GM19397 (cell line): ENCODE results near the gene DIS3L2.
"Not testable (repeated sequence)": the region's sequence is repeated elsewhere in the genome, so short reads cannot be mapped to it uniquely, and the experiment has no call there.

ENCODE experiments used
- ATAC-seq: cut with Tn5 transposase; IDR thresholded peaks from one replicate; pipeline ENCODE4 v1.9.1; 2021; ENCODE audit warnings: mild to moderate bottlenecking, moderate library complexity; ENCODE audit not compliant: unreplicated experiment

Gene DIS3L2

GRCh38 chr2:232316461-232317330, 355.2 kb downstream of the DIS3L2 start:
- ATAC-seq: no peak

DNA sequence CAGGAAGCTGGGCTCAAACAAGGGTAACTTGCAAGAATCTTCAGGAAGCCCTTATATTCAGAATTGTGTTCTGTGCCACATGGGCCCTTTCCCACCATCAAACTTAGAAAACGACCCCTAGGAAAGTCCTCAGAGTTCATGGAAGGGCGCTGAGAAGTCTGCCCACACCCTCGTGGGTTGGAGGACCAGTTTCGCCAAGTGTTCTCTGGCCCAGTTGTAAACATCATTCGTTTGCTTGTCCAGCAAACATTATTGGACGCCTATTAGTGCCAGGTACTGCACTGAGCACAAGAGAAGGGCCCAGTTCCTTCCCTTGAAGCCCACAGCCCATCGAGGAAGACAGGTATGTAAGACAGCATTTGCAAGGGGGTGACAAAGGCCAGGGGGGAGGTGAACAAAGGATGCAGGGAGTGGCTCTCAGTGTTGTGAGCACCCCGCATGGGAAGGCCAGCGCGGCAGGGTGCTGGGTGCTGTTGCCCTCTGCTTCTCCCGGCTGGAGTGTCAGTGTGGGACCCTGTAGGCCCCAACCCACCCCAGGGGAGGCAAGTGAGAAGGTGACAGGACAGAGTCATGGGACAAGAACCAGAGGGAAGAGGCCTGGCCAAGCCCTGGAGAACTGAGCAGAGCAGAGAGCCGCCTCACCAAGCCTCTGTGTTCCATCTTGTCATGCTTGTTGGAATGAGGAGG, 356.8 kb downstream of the DIS3L2 start:
- no peak for ATAC-seq

GRCh38 chr2:232319067-232319802, 357.7 kb downstream of the DIS3L2 start:
- no peak for ATAC-seq

- no peak for ATAC-seq
Observed at GRCh38 chr2:232319803-232320442, 358.4 kb downstream of the DIS3L2 start.

GRCh38 chr2:232320443-232320803, 358.9 kb downstream of the DIS3L2 start:
- no peak for ATAC-seq

DNA sequence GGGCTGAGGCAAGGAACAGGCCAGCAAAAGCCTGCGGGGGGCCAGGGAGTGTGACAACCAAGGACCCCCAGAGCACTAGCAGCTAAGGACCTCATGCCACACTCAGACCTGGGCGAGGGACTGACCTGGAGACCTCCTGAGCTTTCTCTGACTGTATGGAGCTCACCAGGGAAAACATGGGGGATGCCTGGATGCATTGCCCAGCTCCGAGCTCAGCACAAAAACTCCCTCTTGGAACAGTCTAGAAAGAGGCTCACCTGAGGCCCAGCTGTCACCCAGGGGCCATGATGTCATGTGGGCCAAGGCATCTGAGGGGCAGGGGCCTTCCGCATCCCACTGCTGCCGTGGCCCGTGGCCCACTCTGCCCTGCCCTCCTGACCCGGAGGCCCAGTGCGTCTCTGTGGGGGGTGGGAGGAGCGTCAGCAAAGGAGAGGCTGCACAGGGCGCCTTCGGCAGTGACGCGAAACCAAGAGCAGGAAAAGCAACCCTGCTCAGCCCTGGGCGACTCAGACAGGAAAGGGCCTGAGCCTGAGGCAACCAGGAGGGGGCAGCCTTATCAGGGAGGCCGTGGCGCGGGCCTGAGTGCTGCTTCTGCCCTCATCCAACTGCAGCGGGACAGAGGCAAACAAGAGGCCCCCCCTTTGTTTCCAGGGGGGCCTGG, 359.8 kb downstream of the DIS3L2 start:
- ATAC-seq: no peak

- no peak for ATAC-seq
Observed at GRCh38 chr2:232321817-232322559, 360.5 kb downstream of the DIS3L2 start.

DNA sequence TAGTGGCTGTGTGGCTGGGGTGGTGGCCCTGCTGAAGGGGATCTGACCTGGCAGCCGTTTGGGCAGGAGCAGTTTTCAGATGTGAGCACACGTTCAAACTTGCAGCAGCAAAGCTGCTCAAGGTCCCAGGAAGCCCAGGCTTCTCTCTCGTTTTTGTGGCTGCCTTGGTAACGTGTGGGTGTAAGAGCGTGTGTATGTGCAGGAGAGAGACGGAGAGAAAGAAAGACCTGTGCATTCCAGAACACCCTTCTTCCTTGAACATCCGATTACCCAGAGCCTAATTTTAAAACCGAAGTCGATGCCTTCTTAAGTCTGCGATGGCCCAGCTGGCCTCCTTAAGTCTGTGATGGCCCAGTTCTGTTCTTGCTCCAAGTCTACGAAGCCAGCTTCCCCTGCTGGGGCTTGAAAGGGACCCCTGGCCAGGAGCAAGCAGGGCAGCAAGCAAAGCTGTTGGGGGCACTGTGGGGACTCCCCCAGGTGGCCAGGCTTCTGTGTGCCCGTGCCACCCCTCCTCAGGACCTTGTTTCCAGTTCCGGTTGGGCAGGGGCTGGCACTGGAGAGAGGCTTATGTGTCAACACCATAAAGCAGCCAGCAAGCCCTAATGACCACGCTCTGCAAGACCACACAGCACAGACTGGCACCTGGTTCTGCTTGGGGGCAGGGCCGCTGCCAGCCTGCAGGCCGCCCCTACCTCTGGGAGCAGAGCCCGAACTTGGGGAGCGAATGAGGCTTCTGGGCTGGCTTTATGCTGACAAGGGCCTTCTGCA, 361.2 kb downstream of the DIS3L2 start:
- ATAC-seq: no peak

DNA sequence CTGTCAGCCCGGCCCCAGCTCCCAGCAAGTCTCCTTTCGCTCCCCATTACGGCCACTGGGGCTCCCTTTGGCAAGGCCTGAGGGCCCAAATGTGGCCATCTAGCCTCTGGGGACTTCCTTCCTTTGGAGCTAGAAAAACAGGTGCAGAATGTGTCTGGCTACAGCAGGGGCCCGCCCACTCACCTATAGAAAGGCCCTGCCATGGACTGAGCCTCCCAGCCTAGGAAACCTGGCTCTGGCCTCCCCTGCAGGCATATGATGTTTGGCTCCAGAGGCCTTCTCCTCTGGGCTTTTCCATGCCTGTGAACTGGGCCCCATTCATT, 361.8 kb downstream of the DIS3L2 start:
- ATAC-seq: no peak

DNA sequence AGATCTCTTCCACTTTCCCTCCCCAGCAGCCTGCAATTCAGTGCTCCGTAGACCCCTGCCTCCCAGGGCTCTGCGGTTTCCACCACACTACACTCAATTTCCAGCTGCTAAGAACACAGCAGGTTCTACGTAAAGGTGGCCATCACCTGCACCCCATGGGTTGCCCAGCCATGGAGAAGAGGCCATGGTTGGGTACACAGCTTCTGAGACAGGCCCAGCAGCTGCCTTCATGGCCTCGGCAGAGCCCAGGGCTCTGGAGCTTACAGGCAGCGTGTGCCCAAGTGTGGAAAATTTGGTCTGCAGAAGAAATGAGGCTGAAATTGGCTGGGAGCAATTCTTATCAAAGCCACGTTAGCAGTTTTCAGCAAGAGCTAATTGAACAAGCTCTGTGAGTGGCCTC, 362.5 kb downstream of the DIS3L2 start:
- ATAC-seq: not testable (repeated sequence)

GRCh38 chr2:232324778-232325177, 363.3 kb downstream of the DIS3L2 start:
- no peak for ATAC-seq

DNA sequence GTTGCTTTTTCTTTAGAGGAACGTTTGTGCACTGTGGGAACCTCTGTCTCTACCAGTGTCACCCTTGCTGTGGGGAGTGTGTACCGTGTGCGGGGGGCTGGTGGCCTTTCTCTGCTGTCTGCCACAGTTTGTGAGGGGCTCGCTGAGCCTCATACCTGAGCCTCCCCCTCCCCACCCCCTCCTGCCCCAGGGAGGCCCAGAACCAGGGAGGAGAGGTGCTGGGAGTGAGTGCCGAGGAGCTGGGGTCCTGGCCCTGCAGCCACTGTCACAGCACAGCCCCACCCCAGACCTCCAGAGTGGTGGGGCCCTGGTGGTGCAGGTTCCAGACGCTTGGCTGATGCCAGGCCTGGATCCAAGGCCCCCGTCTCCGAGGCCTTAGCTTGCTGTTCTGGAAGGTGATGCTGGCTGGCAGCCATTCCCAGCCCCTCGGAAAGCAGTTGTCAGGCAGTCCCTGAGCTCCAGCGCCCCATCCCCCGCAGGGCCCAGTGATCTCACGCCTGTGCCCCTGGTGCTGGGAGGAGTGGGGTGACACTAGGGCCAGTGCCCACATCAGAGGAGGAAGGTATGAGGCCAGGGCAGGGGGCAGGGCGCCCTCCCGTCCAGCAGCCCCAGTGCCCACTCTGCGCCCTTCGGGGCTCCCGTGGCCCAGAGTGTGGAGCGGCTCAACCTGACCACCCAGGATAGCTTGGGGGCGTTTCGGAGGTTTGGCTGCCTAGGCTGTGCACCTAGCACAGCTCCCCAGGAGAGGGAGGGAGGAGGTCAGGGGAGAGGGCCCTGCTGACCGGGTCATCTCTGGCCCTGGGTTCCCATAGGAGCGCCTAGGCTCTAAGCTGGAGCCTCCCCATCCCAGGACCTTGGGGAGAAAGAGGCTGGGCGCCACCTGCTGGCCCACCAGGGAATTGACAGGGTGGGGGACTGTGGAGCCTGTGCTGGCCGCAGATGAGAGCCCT, 364.1 kb downstream of the DIS3L2 start:
- no peak for ATAC-seq

DNA sequence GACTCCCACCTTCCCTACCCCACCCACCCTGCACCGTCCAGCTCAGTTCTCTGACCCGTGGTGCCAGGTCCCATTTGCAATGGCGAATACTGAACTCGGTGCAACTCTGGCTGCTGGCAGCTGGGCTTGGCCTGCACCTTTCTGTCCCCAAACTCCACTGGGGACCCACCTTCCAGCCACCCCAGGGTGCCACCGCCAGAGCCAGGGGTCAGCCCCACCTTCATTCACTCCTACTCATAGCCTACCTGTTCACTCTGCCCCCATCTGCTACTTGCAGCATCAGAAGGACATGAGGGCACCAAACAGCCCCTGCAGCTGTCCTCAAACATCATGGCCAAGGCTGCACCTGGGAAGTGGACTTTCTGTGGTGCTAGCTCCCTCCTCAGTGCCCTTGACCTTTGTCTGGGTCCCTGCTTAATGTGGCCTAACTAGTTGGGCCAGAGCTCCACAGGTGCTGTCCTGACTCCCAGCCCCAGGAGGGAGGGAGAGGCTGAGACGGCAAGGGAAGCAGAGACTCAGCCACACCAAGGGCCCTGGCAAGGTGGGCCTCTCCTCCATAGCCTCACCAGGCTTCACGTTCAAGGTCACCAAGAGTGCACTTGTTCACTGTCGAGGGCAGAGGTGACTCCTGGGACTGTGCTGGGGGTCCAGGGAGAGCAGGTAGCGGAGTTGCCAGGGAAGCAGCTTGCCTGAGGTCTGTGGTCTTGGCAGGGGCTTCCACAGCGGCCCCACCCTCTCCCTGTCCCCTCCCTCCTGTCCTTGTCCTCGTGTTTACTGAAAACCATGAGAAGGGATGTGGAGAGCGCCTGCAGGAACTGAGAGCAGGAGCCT, 365.0 kb downstream of the DIS3L2 start:
- not testable (repeated sequence) for ATAC-seq

DNA sequence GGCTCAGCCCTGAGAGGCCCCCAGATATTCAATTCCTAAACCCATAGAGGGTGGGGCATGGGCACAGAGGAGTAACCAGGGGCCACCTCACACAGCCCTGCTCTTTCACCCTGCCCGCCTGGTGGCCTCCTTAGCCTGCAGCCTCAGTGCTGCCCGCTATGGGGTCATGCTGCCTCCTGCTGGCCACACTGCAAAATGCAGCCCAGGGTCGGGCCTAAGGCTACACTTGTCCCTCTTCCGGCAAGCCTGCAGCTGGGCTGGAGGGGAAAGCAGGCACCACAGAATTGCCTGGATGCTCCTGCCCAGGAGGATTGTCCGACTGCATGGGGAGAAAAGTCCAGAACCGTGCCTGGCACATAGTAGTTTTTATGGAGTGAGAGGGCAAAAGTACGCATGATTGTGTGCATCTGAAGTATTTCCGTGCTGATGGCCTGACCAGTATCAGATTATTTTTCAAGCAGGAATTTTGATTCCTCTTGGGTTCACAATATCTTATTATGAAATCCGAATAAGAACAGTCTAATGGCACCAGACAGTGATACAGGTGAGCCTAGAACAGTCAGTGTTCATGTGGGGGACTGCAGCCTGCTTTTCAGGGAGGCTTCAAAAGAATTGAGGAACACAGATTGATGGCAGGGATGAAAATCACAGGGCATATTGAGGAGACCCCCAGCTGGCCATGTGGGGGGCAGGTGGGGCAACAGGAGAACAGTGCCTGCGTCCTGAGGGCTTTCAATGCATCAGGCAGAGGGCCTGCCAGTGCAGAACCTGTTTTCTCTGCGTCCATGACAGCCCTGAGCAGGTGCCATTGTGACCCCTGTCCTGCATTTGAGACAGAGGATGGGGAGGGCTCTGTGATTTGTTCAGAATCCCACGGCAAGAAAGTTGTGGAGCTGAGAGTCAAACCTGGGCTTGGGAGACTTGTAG, 365.9 kb downstream of the DIS3L2 start:
- ATAC-seq: no peak

- ATAC-seq: no peak
Observed at GRCh38 chr2:232328032-232328422, 366.5 kb downstream of the DIS3L2 start.
